HG03139 (cell line): Measurements from ENCODE around the gene MAP7D1.

Source experiments
- ATAC-seq: cut with Tn5 transposase; IDR thresholded peaks from one replicate; pipeline ENCODE4 v1.9.1; 2021; ENCODE audit not compliant: unreplicated experiment

The MAP7D1 gene

DNA sequence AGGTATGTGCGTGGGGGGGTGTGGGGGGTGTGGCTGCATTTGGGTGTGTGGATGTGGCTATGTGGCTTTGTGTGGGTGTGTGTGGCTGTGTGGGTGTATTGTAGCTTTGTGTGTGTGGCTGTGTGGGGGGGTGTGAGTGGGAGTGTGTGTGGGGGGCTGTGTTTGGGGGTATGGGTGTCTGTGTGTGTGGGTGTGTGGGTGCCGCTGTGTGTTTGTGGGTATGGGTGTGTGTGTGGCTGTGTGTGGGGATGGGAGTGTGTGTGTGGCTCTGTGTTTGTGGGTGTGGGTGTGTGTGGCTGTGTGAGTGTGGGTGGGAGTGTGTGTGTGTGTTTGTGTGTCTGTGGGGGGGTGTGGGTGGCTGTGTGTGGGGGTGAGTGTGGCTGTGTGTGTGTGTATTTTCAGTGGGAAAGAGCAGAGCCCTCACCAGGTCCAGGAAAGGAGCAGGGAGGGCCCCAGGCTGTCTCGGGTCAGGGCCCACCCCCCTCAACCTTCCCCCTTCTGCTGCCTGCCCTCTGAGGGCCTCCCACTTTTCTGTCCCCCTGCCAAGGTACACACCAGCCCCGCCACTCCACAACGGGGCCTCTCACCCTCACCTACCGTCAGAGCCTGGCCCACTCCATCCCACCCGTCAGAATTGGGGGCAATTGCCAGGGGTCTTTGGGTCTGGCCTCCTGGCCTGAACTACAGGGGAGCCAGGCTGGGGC is 29.0 kb upstream of the MAP7D1 start:
- no peak for ATAC-seq

- ATAC-seq, result no peak
Observed at GRCh38 chr1:36128126-36128904, 27.6 kb upstream of the MAP7D1 start.

DNA sequence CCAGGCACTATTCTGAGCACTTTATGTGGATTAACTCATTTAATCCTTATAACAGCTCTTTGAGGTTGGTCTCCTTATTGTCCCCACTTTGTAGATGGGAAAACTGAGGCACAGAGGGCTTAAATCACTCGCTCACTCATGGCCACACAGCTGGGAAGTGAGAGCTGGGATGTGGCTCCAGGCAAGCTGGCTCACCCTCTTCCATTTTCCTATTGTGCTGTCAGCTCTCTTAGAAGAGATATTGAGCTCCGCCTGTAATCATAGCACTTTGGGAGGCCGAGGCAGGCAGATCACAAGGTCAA is 27.1 kb upstream of the MAP7D1 start:
- no peak for ATAC-seq

GRCh38 chr1:36132029-36132428 is 23.9 kb upstream of the MAP7D1 start:
- ATAC-seq, result no peak

DNA sequence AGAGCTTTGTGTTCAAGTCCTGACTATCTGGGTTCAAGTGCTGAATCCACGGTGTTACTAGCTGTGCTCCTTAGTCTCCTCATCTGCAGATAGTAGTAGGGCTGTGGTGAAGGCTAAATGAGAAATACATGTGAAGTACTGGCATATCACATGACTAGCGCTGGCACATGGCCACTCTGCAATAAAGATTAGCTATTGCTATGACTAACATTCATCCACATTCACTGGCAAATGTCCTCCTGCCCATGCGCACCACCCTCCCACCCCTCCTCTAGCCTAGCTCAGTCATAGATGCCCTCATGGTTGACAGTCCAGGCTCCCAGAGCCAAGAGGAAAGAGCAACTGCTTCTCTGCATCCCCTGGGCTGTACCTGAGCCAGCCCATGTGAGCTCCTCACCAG is 22.5 kb upstream of the MAP7D1 start:
- ATAC-seq, result no peak

DNA sequence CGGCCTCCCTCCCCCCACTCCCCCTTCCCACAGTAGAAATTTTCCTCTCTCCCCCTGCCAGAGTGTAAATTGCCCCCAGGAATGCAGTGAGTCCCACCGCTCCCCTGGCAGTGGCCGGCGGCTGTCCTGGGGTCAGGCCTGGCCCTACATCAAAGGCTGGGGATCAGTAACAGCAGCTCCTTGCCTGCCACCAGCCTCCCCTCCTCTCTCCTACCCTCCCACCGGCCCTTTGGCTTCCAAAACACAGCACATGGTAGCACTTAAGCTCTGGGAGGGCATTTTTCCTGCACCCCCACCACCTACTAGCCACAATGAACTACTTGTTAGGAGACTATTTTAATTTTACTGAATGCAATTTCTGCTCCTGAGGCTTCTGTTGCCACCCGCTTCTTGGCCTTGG is 21.9 kb upstream of the MAP7D1 start:
- ATAC-seq, result no peak

DNA sequence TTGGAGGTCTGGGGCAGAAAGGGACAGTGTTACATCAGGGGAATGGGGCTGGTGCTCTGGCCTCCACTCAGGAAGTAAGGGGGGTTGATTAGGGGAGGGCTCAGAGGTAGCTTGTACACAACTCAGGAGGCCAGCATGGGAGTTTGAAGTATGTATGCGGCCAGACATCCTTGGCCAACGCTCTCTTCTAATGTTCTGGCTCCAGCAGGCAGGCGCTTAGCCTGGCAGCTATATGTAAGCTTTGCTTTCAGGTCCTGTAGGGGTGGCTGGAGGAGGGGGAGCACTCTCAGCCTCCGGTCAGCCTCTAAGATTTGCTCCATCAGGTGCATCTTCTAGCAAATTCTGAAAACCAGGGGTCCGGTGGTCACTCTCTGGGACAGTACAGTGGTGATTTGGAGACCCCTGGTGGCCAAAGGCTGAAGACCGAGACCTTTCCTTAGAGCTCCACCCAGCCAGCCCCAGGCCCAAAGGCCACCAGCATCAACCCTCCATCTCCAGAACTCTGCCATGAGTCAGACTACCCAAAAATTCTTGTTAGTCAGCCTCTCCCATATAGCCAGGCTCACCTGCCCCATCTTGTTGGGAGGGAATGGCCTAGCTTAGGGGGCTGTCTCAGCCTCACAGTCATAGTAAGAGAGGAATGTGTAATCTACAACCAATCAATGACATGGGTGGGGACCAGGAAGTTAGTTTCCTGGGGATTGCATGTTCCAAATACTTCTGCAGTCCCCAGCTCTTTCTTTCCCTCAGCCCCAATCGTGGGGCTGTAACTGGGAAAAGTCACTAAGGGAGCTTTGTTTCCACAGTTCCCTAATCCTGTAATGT is 21.2 kb upstream of the MAP7D1 start:
- ATAC-seq, result no peak

DNA sequence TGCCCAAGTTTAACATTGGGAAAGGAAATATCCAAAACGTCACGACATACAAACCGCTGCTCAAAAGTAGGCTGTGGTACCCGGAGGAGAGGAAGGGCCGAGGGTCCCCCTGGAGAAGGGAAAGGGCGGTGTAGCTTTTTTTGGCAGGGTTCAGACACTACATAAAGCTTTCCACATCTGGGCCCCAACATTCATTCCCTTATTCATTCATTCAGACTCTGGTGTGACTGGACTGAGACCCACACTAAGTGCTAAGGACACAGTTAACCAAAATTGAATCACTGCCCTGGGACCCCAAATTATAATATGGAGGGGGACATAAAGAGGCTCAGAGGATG is 20.7 kb upstream of the MAP7D1 start:
- ATAC-seq, result no peak

DNA sequence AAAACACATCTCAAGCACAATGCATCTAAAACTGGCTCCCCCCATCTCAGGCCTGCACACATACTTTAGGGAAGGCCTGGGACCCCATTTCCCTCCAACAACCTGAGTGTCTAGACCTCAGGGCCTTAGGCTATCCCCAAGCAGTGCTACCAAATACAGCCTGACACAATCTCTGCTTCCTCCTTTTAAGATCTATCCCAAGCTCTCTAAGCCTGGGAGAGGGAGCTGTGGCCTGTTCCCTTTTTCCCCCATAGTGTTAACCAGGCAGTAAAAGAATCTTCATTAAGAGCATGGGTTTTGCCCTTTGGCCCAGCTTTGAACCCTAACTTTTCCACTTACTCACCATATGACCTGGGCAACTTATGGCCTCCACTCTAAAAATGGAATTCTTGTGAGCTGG is 20.2 kb upstream of the MAP7D1 start:
- ATAC-seq, result no peak

DNA sequence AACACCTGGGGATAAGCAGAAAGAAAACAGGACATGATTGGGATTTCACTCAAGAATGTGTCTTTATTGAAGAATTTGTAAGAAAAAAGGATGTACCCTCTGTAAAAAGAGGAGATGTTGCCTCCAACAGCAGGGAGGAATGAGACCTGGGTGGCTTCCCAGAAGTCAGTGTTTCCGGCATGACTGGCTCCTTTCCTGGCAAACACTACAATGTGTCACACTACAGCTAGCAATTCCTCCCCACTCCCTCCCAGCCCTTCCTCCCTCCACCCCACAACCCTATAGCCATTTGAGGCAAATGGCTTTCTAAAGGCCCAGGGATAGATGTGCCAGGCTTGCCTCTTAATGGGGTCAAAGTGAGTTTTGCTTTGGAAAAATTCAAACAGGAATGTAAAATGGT is 19.4 kb upstream of the MAP7D1 start:
- no peak for ATAC-seq

GRCh38 chr1:36137226-36137625 is 18.7 kb upstream of the MAP7D1 start:
- ATAC-seq, result no peak

DNA sequence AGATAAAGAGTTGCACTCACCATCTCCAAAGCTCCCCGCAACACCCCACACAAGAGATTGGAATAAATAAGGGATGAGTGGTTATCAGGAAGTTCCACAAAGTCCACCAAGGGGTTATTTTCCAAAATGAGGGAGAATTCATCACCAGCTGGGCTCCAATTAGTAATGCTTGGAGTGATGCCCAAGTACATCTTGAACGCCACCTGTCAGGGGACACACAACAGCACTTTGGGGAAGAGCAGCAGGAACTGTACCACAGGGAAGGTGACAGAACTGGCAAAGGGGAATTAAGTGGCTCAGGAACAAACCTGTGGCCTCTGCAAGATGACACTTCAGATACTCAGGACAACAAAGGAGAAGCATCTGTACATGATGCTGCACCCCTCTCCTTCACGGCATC is 18.2 kb upstream of the MAP7D1 start:
- ATAC-seq, result no peak

DNA sequence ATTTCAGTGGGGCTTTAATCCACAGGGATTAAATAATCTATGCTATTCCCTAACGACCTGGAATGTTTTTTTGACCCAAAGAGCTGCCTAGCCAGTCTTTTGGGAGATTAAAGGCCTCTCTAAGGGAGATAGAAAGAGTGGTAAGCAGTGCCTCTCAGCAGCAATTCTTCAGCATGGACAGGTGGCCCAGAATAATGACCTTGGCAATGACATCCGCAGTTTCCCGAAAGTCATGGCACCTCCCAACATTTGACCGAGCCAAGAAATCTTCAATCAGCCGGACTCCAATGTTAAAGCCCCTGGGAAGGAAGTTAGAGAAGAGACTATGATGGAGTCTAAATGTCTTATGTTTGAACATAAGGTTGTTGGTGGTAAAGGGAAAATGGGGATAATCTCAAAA is 16.4 kb upstream of the MAP7D1 start:
- ATAC-seq, result no peak

DNA sequence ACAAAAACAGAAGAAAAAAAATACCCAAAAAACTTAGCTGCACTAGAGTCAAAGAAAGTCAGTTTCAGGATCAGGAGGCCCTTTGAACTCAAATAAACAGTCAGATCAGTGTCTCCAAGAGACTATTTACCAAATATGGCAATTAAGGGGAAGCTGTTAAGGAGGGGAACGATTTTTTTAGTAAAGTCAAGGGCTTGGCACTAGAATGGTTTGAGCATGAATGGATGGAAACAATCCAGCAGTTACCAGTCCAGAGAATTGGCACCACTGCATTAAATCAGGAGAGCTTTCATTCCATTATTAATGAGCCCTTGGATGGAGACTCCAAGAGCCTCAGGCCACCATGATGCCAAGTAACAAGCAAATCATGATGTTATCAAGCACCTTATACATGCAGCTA is 13.8 kb upstream of the MAP7D1 start:
- no peak for ATAC-seq

DNA sequence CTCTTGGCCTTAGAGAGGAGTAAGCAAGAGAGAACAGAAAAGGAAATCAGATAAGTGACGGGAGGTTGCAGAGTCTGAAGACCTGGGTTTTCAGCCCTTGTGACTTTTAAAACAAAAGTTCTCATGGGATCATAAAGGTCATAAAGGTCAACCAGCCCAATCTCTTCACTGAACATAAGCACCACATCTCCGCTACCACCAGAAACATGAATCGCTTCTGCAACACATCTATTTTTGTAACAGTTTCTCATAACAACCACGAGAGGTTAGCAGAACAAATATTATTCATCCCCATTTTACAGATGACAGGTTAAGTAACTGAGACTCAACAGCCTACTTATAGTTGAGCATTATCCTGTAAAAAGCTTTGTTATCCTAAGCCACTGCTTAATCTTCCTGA is 12.5 kb upstream of the MAP7D1 start:
- no peak for ATAC-seq

- no peak for ATAC-seq
Observed at GRCh38 chr1:36144413-36144812, 11.5 kb upstream of the MAP7D1 start.

GRCh38 chr1:36148821-36149236 is 7.1 kb upstream of the MAP7D1 start:
- ATAC-seq, result no peak

GRCh38 chr1:36149237-36149972 is 6.6 kb upstream of the MAP7D1 start, which contains the start of gene TRAPPC3:
Gene TRAPPC3 (minus strand): TSS chr1:36149486. CDS start chr1:36149378, 108 bp downstream.
- ATAC-seq, result peak; percentile 87

DNA sequence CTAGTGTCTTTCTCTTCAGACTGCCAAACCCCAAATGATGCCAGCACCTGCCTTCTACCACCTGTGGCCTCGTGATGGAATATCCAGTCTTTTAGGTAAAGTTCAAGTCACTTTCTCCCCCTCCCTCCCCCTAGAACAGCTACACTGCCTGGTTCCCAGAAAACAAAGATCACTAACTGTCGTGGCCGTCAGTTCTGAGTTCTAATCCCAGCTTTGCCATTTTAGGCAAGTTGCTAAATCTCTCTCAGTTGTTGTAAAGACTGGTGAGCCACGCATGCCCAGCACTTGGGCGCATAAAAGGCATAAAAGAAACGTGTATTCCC is 6.0 kb upstream of the MAP7D1 start:
- ATAC-seq, result no peak

DNA sequence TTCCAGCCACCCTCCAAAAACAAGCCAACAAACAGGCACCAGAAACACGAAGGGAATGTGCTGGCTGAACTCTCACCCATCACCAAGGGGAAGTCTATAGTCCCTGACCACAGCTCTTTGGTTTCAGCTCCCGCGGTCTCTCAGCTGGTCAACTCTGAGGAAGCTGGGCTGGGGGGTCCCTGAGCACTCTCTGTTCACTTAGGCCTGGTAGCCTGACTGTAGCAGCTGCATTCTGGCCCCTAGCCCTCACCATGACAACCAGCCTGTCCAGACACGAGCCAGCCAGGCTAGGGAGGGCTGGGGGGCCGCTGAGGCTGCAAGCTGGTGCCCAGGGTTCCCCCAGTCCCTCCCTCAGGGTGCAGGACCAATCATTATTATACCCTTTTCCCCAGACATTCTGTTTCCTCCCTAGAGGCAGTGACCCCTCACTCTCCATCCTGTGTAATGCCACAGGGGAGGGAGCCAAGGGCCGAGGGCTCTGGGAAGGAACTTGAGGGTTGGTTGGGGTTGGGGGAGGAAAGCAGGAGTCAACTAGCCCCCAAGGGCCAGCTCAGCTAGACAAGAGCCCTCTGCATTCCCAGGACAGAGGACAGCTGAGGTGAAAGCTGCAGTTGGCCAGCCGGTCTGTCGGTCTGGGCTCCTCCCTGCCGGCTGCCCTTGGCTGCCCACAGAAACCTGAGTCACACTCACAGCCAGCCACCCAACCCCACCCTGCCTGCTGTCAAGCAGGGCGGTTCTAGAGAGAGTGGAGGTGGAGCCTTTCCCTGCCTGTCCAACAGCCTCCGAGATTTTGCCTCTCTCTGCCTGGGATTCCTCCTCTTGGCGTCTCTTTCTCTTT is 5.4 kb upstream of the MAP7D1 start:
- peak; percentile 44 for ATAC-seq
